ENCODE results near the gene BANP.
"Not testable (repeated sequence)": the region's sequence is repeated elsewhere in the genome, so short reads cannot be mapped to it uniquely, and the experiment has no call there.

The BANP gene

GRCh38 chr16:88016386-88016785 is 65.2 kb downstream of the BANP start:
- not testable (repeated sequence) for DNase-seq (ENCODE audit: low spot score)

GRCh38 chr16:88016964-88017363 is 65.7 kb downstream of the BANP start:
- DNase-seq (ENCODE audit: low spot score), result no peak

GRCh38 chr16:88017587-88018101 is 66.4 kb downstream of the BANP start:
- DNase-seq (ENCODE audit: low spot score), result no peak

GRCh38 chr16:88018382-88018781 is 67.1 kb downstream of the BANP start:
- not testable (repeated sequence) for DNase-seq (ENCODE audit: low spot score)

GRCh38 chr16:88019041-88019820 is 68.0 kb downstream of the BANP start:
- DNase-seq (ENCODE audit: low spot score), result not testable (repeated sequence)

GRCh38 chr16:88019821-88020515 is 68.7 kb downstream of the BANP start:
- no peak for DNase-seq (ENCODE audit: low spot score)

- DNase-seq (ENCODE audit: low spot score), result no peak
These were observed 69.3 kb downstream of the BANP start for GRCh38 chr16:88020516-88020885.

GRCh38 chr16:88021041-88021970 is 70.1 kb downstream of the BANP start:
- not testable (repeated sequence) for DNase-seq (ENCODE audit: low spot score)

- DNase-seq (ENCODE audit: low spot score), result no peak
These were observed 71.1 kb downstream of the BANP start for GRCh38 chr16:88022076-88023042.

- no peak for DNase-seq (ENCODE audit: low spot score)
These were observed 72.1 kb downstream of the BANP start for GRCh38 chr16:88023366-88023765.

GRCh38 chr16:88023786-88024185 is 72.6 kb downstream of the BANP start:
- DNase-seq (ENCODE audit: low spot score), result no peak

GRCh38 chr16:88024491-88025085 is 73.4 kb downstream of the BANP start:
- not testable (repeated sequence) for DNase-seq (ENCODE audit: low spot score)

- DNase-seq (ENCODE audit: low spot score), result peak; percentile 85
These were observed 73.9 kb downstream of the BANP start for GRCh38 chr16:88025086-88025492.

GRCh38 chr16:88025828-88026555 is 74.8 kb downstream of the BANP start:
- DNase-seq (ENCODE audit: low spot score), result not testable (repeated sequence)

GRCh38 chr16:88026964-88027938 is 76.0 kb downstream of the BANP start:
- DNase-seq (ENCODE audit: low spot score), result no peak

- DNase-seq (ENCODE audit: low spot score), result not testable (repeated sequence)
These were observed 77.1 kb downstream of the BANP start for GRCh38 chr16:88028177-88028930.

GRCh38 chr16:88030498-88030897 is 79.3 kb downstream of the BANP start:
- DNase-seq (ENCODE audit: low spot score), result no peak

GRCh38 chr16:88030961-88031360 is 79.7 kb downstream of the BANP start:
- not testable (repeated sequence) for DNase-seq (ENCODE audit: low spot score)
